ENCODE measurements around the gene CCDC186. TPM values are rescaled to one million over a fixed set of nuclear protein-coding genes. Genes with fewer than 3 reads are reported as not detected.

The CCDC186 gene
- total RNA-seq, 1 donor from 2014 or later: 22.9 TPM

DNA sequence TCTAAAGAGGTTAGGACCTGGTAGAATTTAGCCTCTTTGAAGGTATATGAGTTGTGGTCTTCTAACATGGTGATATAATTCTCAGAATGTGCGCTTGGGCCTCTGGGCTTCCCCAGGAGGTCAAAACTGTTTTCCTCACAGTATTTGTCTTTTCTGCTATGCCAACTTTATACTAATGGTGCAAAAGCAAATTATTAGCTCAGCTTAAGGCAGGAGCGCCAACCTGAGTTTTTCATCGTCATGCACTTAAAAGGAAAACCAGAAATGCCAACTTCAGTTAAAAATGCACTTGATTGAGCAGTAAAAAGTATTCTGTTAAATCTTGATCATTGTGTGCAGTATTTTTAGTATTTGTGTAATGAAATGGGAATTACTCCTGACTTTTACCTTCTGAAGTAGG lies 14.9 kb upstream of the CCDC186 start:
- Histone ChIP-seq H3K9ac (no peak overlapping the region), H4K20me1 (ENCODE audit: low read depth) (no peaks in the 10 kb centered on the region), H3K4me3 (no peak overlapping the region), H3K27ac (no peak overlapping the region), H3K79me2 (ENCODE audit: low read depth) (no peaks in the 10 kb centered on the region), H2AFZ (replicated peaks) (no peak overlapping the region), H3F3A (ENCODE audit: low read depth) (no peaks in the 10 kb centered on the region), H3K27me3 (no peaks in the 10 kb centered on the region), H3K4me2 (no peak overlapping the region), H3K4me1 (no peaks in the 10 kb centered on the region), H3K9me3 (ENCODE audit: low read depth) (no peaks in the 10 kb centered on the region), H3K36me3 (no peaks in the 10 kb centered on the region)
- peaks cover 2% of the 10 kb centered on the region for H3K9me3 Mint-ChIP-seq
- H3K27me3 Mint-ChIP-seq (ENCODE audit: insufficient read depth, low read depth): peaks cover 2% of the 10 kb centered on the region
- no peaks in the 10 kb centered on the region for H3K4me1 Mint-ChIP-seq
- H3K36me3 Mint-ChIP-seq: no peaks in the 10 kb centered on the region
- no peak overlapping the region for H3K4me3 Mint-ChIP-seq
- H3K27ac Mint-ChIP-seq: no peak overlapping the region
- TF ChIP-seq, protein P1, sequence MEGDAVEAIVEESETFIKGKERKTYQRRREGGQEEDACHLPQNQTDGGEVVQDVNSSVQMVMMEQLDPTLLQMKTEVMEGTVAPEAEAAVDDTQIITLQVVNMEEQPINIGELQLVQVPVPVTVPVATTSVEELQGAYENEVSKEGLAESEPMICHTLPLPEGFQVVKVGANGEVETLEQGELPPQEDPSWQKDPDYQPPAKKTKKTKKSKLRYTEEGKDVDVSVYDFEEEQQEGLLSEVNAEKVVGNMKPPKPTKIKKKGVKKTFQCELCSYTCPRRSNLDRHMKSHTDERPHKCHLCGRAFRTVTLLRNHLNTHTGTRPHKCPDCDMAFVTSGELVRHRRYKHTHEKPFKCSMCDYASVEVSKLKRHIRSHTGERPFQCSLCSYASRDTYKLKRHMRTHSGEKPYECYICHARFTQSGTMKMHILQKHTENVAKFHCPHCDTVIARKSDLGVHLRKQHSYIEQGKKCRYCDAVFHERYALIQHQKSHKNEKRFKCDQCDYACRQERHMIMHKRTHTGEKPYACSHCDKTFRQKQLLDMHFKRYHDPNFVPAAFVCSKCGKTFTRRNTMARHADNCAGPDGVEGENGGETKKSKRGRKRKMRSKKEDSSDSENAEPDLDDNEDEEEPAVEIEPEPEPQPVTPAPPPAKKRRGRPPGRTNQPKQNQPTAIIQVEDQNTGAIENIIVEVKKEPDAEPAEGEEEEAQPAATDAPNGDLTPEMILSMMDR (IDR thresholded peaks at IDR 0.05): no peak
- TF ChIP-seq EZH2phosphoT487 (IDR thresholded peaks at IDR 0.05) (no peak), EZH2 (IDR thresholded peaks at IDR 0.05) (no peak)
- DNase-seq (ENCODE audit: low spot score): no peak

DNA sequence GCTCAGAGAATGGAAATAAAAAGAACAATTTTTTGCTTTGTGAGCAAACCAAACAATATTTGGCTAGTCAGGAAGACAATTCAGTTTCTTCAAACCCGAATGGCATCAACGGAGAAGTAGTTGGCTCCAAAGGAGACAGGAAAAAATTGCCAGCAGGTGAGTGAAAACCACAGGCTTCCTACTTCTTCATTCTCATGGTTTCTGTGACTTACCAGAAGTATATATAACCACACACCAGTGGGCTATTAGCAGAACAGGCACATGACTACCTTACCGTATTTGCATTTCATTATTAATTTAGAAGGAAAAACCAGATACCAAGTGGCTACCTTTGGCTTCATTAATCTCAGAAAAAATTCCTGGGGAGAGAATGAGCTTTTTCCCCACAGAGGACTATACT lies 14.0 kb upstream of the CCDC186 start:
- no peak overlapping the region for H3K27ac Mint-ChIP-seq
- Histone ChIP-seq H4K20me1 (ENCODE audit: low read depth) (no peaks in the 10 kb centered on the region), H3K4me2 (no peak overlapping the region), H3K36me3 (no peaks in the 10 kb centered on the region), H3K27me3 (no peaks in the 10 kb centered on the region), H3F3A (ENCODE audit: low read depth) (no peaks in the 10 kb centered on the region), H3K9ac (no peak overlapping the region), H3K9me3 (ENCODE audit: low read depth) (no peaks in the 10 kb centered on the region), H3K79me2 (ENCODE audit: low read depth) (no peaks in the 10 kb centered on the region), H3K4me1 (no peaks in the 10 kb centered on the region), H3K4me3 (no peak overlapping the region), H2AFZ (replicated peaks) (no peak overlapping the region), H3K27ac (no peak overlapping the region)
- no peak for DNase-seq (ENCODE audit: low spot score)
- no peak overlapping the region for H3K4me3 Mint-ChIP-seq
- peaks cover 2% of the 10 kb centered on the region for H3K9me3 Mint-ChIP-seq
- H3K4me1 Mint-ChIP-seq: no peaks in the 10 kb centered on the region
- H3K27me3 Mint-ChIP-seq (ENCODE audit: insufficient read depth, low read depth): peaks cover 2% of the 10 kb centered on the region
- no peak for TF ChIP-seq EZH2 (IDR thresholded peaks at IDR 0.05)
- no peak for TF ChIP-seq EZH2phosphoT487 (IDR thresholded peaks at IDR 0.05)
- TF ChIP-seq, protein P1 (IDR thresholded peaks at IDR 0.05): no peak
- H3K36me3 Mint-ChIP-seq: no peaks in the 10 kb centered on the region

DNA sequence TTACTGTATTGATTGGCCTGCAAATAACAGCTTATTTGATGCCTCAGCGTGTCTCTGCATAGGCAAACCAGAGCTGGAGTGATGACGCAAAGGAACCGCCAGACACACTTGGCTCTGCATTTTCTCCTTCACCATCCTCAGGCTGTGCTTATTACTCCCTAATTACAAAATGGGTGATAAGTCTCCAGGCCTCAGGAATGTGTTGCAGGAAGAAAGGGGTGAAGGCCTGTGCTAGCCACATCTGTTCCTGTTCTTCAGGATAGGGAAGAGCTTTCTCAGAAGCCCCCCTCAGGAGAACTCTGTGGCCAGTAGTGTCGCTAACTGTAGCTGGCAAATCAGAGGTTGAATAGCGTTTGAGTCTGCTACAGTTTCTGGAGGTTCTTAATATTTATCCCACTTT lies 10.3 kb upstream of the CCDC186 start:
- no peak overlapping the region for H3K4me3 Mint-ChIP-seq
- no peak for DNase-seq (ENCODE audit: low spot score)
- Histone ChIP-seq H3K4me3 (no peak overlapping the region), H3K79me2 (ENCODE audit: low read depth) (no peaks in the 10 kb centered on the region), H3K4me1 (no peaks in the 10 kb centered on the region), H3K9me3 (ENCODE audit: low read depth) (no peaks in the 10 kb centered on the region), H3K36me3 (no peaks in the 10 kb centered on the region), H4K20me1 (ENCODE audit: low read depth) (no peaks in the 10 kb centered on the region), H3K9ac (no peak overlapping the region), H3F3A (ENCODE audit: low read depth) (no peaks in the 10 kb centered on the region), H2AFZ (replicated peaks) (no peak overlapping the region), H3K27me3 (no peaks in the 10 kb centered on the region), H3K4me2 (no peak overlapping the region), H3K27ac (no peak overlapping the region)
- H3K27me3 Mint-ChIP-seq (ENCODE audit: insufficient read depth, low read depth): peaks cover 3% of the 10 kb centered on the region
- no peak overlapping the region for H3K27ac Mint-ChIP-seq
- no peaks in the 10 kb centered on the region for H3K36me3 Mint-ChIP-seq
- TF ChIP-seq, protein P1 (IDR thresholded peaks at IDR 0.05): no peak
- TF ChIP-seq EZH2phosphoT487 (IDR thresholded peaks at IDR 0.05) (no peak), EZH2 (IDR thresholded peaks at IDR 0.05) (no peak)
- peaks cover 2% of the 10 kb centered on the region for H3K9me3 Mint-ChIP-seq
- H3K4me1 Mint-ChIP-seq: peaks cover 3% of the 10 kb centered on the region
